LNCaP clone FGC (cell line): ENCODE results near the gene SATB1.

Source experiments
- DNase-seq: peaks from one replicate; pipeline ENCODE4 v3.0.0-alpha.2; 2011; ENCODE audit warnings: low read depth
- H3K4me3 ChIP-seq: 2 replicates; pipeline ENCODE4 v1.5.1; 2011; ENCODE audit warnings: mild to moderate bottlenecking, low read depth, low read length, control low read depth
- TF ChIP-seq, protein P1 (sequence below): IDR thresholded peaks from 2 replicates; pipeline ENCODE4 v1.5.1; 2012; ENCODE audit warnings: mild to moderate bottlenecking; ENCODE audit not compliant: control insufficient read depth, insufficient read depth; ENCODE audit errors: extremely low read depth

The SATB1 gene

GRCh38 chr3:18363338-18363737 is 61.8 kb downstream of the SATB1 start:
- DNase-seq: no peak
- no peak overlapping the region for H3K4me3 ChIP-seq
- TF ChIP-seq, protein P1, sequence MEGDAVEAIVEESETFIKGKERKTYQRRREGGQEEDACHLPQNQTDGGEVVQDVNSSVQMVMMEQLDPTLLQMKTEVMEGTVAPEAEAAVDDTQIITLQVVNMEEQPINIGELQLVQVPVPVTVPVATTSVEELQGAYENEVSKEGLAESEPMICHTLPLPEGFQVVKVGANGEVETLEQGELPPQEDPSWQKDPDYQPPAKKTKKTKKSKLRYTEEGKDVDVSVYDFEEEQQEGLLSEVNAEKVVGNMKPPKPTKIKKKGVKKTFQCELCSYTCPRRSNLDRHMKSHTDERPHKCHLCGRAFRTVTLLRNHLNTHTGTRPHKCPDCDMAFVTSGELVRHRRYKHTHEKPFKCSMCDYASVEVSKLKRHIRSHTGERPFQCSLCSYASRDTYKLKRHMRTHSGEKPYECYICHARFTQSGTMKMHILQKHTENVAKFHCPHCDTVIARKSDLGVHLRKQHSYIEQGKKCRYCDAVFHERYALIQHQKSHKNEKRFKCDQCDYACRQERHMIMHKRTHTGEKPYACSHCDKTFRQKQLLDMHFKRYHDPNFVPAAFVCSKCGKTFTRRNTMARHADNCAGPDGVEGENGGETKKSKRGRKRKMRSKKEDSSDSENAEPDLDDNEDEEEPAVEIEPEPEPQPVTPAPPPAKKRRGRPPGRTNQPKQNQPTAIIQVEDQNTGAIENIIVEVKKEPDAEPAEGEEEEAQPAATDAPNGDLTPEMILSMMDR: no peak

- TF ChIP-seq, protein P1: no peak
- no peak overlapping the region for H3K4me3 ChIP-seq
- no peak for DNase-seq
Observed at GRCh38 chr3:18357747-18358146, 67.4 kb downstream of the SATB1 start.

DNA sequence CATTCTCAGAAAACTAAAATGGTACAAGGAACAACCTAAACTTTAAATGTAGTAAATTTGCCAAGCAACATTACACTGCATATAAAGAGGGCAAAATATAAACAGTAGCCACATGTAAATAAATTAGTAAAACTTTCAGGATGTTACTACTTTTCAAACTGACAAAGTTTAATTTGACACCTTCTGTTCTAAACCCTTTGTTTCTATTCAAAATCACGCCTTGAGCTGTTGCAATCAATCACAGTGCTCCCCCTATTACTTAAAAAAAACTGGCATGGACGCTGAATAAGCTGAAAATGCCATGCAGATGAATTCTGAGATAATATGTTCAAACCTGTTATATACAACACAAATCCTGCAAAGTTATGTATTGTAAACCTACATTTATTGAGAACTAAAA is 69.3 kb downstream of the SATB1 start:
- TF ChIP-seq, protein P1: no peak
- DNase-seq: no peak
- no peak overlapping the region for H3K4me3 ChIP-seq

GRCh38 chr3:18354701-18355100 is 70.4 kb downstream of the SATB1 start:
- TF ChIP-seq, protein P1: no peak
- no peak for DNase-seq
- H3K4me3 ChIP-seq: no peak overlapping the region

DNA sequence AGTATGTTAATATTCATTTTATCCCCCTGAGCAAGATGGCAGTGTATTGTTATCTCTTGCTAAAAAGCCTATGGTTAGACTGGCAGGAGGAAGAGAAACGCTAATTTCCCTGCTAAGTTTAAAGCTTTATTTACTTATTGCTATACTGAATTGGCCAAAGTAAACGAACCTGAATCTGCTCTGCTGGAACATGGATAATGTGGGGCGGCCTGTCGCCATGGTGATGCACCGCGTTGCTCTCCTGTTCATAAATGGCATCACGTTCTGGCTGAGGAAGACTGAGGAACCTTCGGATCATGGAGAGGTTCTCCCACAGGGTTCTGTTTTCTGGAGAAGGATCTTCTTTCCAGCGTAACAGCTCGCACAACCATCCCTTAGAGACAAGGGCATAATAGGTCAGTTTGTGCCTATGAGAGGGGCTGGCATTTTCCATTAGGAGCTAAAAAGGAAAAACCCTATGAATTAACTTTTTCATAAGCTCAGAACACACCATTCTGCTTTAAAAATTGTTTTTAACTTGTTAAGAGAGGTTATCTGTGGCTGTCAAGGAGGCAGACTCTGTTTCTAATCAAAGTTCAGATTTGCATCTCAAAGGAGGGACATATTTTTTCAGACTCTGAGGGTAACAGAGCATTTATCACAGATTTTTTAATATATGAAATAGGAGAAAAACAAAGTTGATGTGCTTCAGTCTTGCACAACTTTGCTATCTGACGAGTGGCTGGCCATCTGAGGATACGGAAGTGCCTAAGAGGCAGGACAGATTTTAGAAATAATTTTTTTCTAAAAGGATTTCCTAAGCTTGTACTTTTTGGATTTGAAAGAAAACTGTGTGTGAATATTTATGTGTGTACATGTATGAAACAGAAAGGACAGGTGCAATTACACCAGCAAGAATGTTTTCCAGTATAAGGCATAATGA is 73.1 kb downstream of the SATB1 start:
- TF ChIP-seq, protein P1: no peak
- peak overlapping the region; percentile 22; the same call in 1 of the 2 replicates for H3K4me3 ChIP-seq
- peak; percentile 65 for DNase-seq

DNA sequence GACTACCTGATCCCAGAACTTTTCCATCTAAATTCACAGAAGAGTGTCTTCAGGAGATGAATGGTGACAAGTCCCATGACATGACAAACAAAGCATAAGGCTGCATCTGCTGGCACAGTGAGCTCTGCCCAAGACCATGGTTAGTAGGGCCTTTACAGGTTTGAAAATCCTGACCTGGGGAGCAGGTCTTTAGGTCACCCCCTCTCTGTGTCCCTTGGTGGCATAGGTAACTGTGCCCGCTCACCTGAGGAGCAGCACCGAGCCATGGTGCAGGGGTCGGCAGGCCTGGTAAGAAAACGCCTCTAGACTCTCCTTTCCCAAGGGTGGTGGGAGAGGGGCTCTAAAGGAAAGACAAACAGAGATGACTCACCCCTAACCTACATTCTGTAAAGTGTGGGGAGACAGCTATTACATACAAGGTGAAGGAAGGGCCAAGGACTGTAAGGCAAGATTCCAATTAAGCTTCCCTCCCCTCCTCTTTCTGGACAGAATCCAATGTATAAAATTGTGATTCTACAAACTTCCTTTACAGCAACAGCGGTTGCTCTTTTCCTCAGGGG is 74.0 kb downstream of the SATB1 start:
- DNase-seq: no peak
- TF ChIP-seq, protein P1: no peak
- H3K4me3 ChIP-seq: peak overlapping the region; percentile 22; the same call in 1 of the 2 replicates
